GM12878 (cell line): ENCODE data around the gene CFAP92. TPM values are rescaled to one million over a fixed set of nuclear protein-coding genes. Genes with fewer than 3 reads are reported as not detected.

Experiments used
- ATAC-seq: fragments of 200-7000 bp; cut with Tn5 transposase; 3 replicates; pipeline ENCODE4 v1.9.1; 2020; ENCODE audit warnings: mild to moderate bottlenecking, moderate library complexity
- BruUV-seq: library from RNA; stranded (reverse); fragments of 400-500 nt; replicated peaks from 2 replicates; lab custom pipeline; 2021; lab: Mats Ljungman, UMichigan
- CTCF ChIA-PET: fragments of 300-600 bp; sonication (Branson Sonifier 250); formaldehyde crosslinking; extraction: SDS; loops from one replicate; lab custom pipeline; 2021; ENCODE audit warnings: inconsistent platforms; lab: Yijun Ruan, JAX
- POLR2A ChIA-PET: fragments of 350-600 bp; formaldehyde crosslinking; extraction: SDS; loops from one replicate; lab custom pipeline; 2021; ENCODE audit warnings: inconsistent platforms; lab: Charles Lee
- RAD21 ChIA-PET: fragments of 300-600 bp; sonication (Branson Sonifier 250); formaldehyde crosslinking; loops from one replicate; lab custom pipeline; 2023; ENCODE audit warnings: antibody characterized with exemption; ENCODE audit not compliant: unreplicated experiment; lab: Charles Lee
- SMC1A ChIA-PET: fragments of 300-600 bp; sonication (Branson Sonifier 250); formaldehyde crosslinking; loops from one replicate; lab custom pipeline; 2023; ENCODE audit not compliant: unreplicated experiment, uncharacterized antibody; lab: Charles Lee
- DNase-seq: peaks from one replicate; pipeline ENCODE4 v3.0.0-alpha.2; 2011; ENCODE audit warnings: low read depth, low spot score
- FAIRE-seq: peaks from 3 replicates; lab custom pipeline; 2011; peaks lifted over from hg19 to GRCh38; lab: Jason Lieb, UNC
- H2AFZ ChIP-seq: 2 replicates; pipeline ENCODE4 v1.6.0; 2011; ENCODE audit warnings: low read depth, low read length, control low read depth; ENCODE audit not compliant: control insufficient read depth
- H3K27ac ChIP-seq: 2 replicates; pipeline ENCODE4 v1.5.1; 2011; ENCODE audit warnings: control low read depth; ENCODE audit not compliant: control insufficient read depth, insufficient read depth
- H3K27me3 ChIP-seq, 2 experiments: replicated peaks in 1 of 2; 2 replicates each; pipeline versions ENCODE4 v1.6.0 to v1.6.1; 2011; ENCODE audit warnings: low read length in 1 of 2; ENCODE audit not compliant: control insufficient read depth in 2 of 2, insufficient read depth in 2 of 2
- H3K36me3 ChIP-seq, 2 experiments: 2 replicates each; pipeline ENCODE4 v1.5.1; 2011; ENCODE audit warnings: low read length in 1 of 2; ENCODE audit not compliant: control insufficient read depth in 2 of 2, insufficient read depth in 2 of 2
- H3K4me1 ChIP-seq: 2 replicates; pipeline ENCODE4 v1.6.1; 2011; ENCODE audit warnings: mild to moderate bottlenecking, low read length, moderate library complexity, mixed read lengths; ENCODE audit not compliant: control insufficient read depth, insufficient read depth
- H3K4me2 ChIP-seq: 2 replicates; pipeline ENCODE4 v1.6.0; 2011; ENCODE audit warnings: control low read depth; ENCODE audit not compliant: control insufficient read depth, insufficient read depth
- H3K4me3 ChIP-seq: fragments of 200-600 bp; sonication (generic); 2 replicates; pipeline ENCODE4 v1.5.1; 2016
- H3K79me2 ChIP-seq: 2 replicates; pipeline ENCODE4 v1.6.0; 2011; ENCODE audit warnings: low read length; ENCODE audit not compliant: control insufficient read depth, insufficient read depth
- H3K9ac ChIP-seq: 2 replicates; pipeline ENCODE4 v1.8.0; 2011; ENCODE audit warnings: low read length, control low read depth, mixed read lengths; ENCODE audit not compliant: control insufficient read depth, insufficient read depth
- H3K9me3 ChIP-seq: replicated peaks from 3 replicates; pipeline ENCODE4 v1.5.1; 2011; ENCODE audit warnings: mild to moderate bottlenecking, low read length; ENCODE audit not compliant: control insufficient read depth, insufficient read depth
- H4K20me1 ChIP-seq: 2 replicates; pipeline ENCODE4 v1.6.0; 2011; ENCODE audit not compliant: control insufficient read depth, insufficient read depth
- CTCF ChIP-seq, 3 experiments: IDR thresholded peaks in 2 of 3; conservative IDR thresholded peaks in 1 of 3; 2 replicates each; pipeline ENCODE4 v1.5.1; 2011; ENCODE audit warnings: low read depth in 3 of 3, low read length in 3 of 3, mild to moderate bottlenecking in 3 of 3, control low read depth in 2 of 3, moderate library complexity in 2 of 3, inconsistent platforms in 1 of 3, mixed read lengths in 1 of 3; ENCODE audit not compliant: control insufficient read depth in 2 of 3, insufficient read depth in 1 of 3; ENCODE audit errors: extremely low read depth in 1 of 3
- RAD21 ChIP-seq: IDR thresholded peaks from 2 replicates; pipeline ENCODE4 v1.6.1; 2011; ENCODE audit warnings: mild to moderate bottlenecking, low read depth, low read length, moderate library complexity; ENCODE audit not compliant: insufficient read depth
- SKIL ChIP-seq: fragments of 450-650 bp; IDR thresholded peaks from 2 replicates; pipeline ENCODE4 v1.6.1; 2017; ENCODE audit warnings: mild to moderate bottlenecking, low read depth, inconsistent platforms; ENCODE audit not compliant: poor library complexity, severe bottlenecking
- WGBS: methylation state at CpG from one replicate; pipeline ENCODE4 v1.1.6; 2016; ENCODE audit warnings: low lambda C conversion rate; ENCODE audit not compliant: insufficient replicate concordance, insufficient coverage; ENCODE audit errors: missing lambda C conversion rate; 5-methylcytosine and 5-hydroxymethylcytosine counted together
- in situ Hi-C: fragments of 300-500 bp; cut with MboI; formaldehyde crosslinking; loops from 9 replicates; pipeline ENCODE4 v1.14.3; 2018; ENCODE audit warnings: mixed read lengths
- intact Hi-C: fragments of 100-400 bp; cut with micrococcal nuclease; formaldehyde crosslinking; loops from one replicate; pipeline ENCODE4 v1.14.2; 2022; ENCODE audit not compliant: unreplicated experiment
- polyA plus RNA-seq, 11 experiments: library from polyadenylated mRNA; depleted of rRNA in 4 of 11; unstranded in 6 of 11; stranded (reverse) in 5 of 11; fragments of >200 nt; fragmentation: Nextera tagmentation in 4 of 11; fragmentation: Illumina TruSeq in 1 of 11; extraction: Ambion mirVana in 4 of 11; extraction: Trizol in 1 of 11; gene quantifications; 1 replicate in 1 of 11; 2 replicates in 10 of 11; pipeline versions ENCODE4 v1.2.1 to v1.2.3, GENCODE V29; 2011 to 2016; ENCODE audit warnings: inconsistent platforms in 2 of 11, missing spikeins in 2 of 11, low read depth in 1 of 11
- total RNA-seq, 4 experiments: library from RNA; depleted of rRNA in 3 of 4; stranded (reverse); fragments of >200 nt in 3 of 4; fragmentation: Illumina TruSeq in 1 of 4; extraction: Trizol in 1 of 4; gene quantifications; 2 replicates each; pipeline versions ENCODE4 v1.2.1 to v1.2.3, GENCODE V29; 2013 to 2021

CFAP92 gene
- total and polyA plus RNA-seq, 10 of the 15 experiments (the other 5 are each of a cell fraction or from before 2014, with no cell fraction given) = 0.05 to 0.52 (median 0.14) TPM; not detected in 7

- in situ Hi-C loops = no loop called here
- no peak for DNase-seq
- ChIA-PET SMC1A (interaction anchor here (1.1 kb wide), 1 partner anchor 21 kb away, joined by 3 read pairs; no protein-coding TSS in a partner anchor), POLR2A (no interaction called here), CTCF (interaction anchor here (0.6 to 1.6 kb wide), 2 partner anchors 20 to 38 kb away, joined by 3 to 7 read pairs; no protein-coding TSS in a partner anchor), RAD21 (no interaction called here)
- Histone ChIP-seq H2AFZ (no peak overlapping the region), H3K4me2 (no peak overlapping the region), H4K20me1 (no peaks in the 10 kb centered on the region), H3K4me3 (no peak overlapping the region), H3K4me1 (no peaks in the 10 kb centered on the region), H3K27ac (no peak overlapping the region), H3K9me3 (no peaks in the 10 kb centered on the region), H3K79me2 (no peaks in the 10 kb centered on the region), H3K9ac (no peak overlapping the region), H3K36me3 (no peaks in the 10 kb centered on the region), H3K27me3 (no peaks in the 10 kb centered on the region; a peak in 1 of 4 replicates)
- ATAC-seq = no peak; the same call in 1 of the 3 replicates
- TF ChIP-seq SKIL (no peak), RAD21 (0 out of 2 replicates have a peak, but pooled peaks have one; percentile 12), CTCF (IDR thresholded peaks at IDR 0.05 in 2 of 3, conservative IDR thresholded peaks at IDR 0.05 in 1 of 3; ENCODE audit: control insufficient read depth in 2 of 3, extremely low read depth in 1 of 3, insufficient read depth in 1 of 3, low read depth in 3 of 3, low read length in 3 of 3) (peak in 2 of 3 experiments; percentile 10 to 37; a peak in 3 of 6 replicates)
- no peak for FAIRE-seq
- WGBS = 40% methylated on average over 15 of the region's 15 CpGs
- no TSS peak for BruUV-seq
- intact Hi-C loops = no loop called here
Observed at GRCh38 chr3:128950223-128950938, 43.5 kb downstream of the CFAP92 start.
